ENCODE measurements around the gene ARL5C. TPM values are rescaled to one million over a fixed set of nuclear protein-coding genes. Genes with fewer than 3 reads are reported as not detected.

The ARL5C gene
- total RNA-seq (2014; rRNA removed; shearing (Covaris generic)), result not detected in 2 replicates

DNA sequence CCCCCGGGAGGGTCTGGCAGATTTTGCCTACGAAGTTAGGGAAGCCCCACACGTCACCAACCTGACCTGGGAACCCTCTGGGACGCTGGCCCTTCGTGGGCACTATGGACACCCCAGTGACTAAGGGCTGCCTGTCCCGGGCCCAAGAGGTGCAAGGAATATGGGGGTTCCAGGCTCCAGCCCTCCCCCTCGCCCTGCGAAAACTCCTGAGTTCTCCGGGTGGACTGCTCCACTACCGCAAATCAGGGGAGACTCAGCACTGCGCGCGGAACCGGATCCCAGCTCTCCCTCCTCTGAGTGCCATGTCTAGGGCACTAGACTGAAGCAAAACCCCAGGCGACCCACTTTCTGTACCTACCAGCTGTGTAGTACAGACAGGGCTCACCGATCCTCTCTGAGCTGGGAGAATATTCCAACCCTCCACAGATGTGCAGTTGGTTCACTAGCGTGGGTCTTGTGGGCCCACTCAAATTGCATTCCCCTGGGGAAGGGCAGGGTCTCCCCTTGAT is at the start of gene ARL5C:
Gene ARL5C (minus strand): TSS at position 321 of the 509 bp plus-strand sequence. CDS start 401 bp downstream, outside the sequence.
- H3K4me3 ChIP-seq, result peak within 1 kb of the TSS; percentile 46
- H3K36me3 ChIP-seq, result no peaks in the 10 kb centered on the region
- no peak for DNase-seq
- no peak within 1 kb of the TSS for H3K27ac ChIP-seq
- peaks cover 12% of the 10 kb centered on the region; the same call in 1 of the 2 replicates for H3K27me3 ChIP-seq
- H3K9me3 ChIP-seq (replicated peaks), result no peaks in the 10 kb centered on the region; the same call in 1 of the 2 replicates
- no peaks in the 10 kb centered on the region for H3K4me1 ChIP-seq

GRCh38 chr17:39213852-39214251 is 47.9 kb upstream of the ARL5C start:
- DNase-seq, result no peak

GRCh38 chr17:39212841-39213480 is 47.0 kb upstream of the ARL5C start:
- no peak overlapping the region for H3K4me3 ChIP-seq
- DNase-seq, result no peak
- no peak overlapping the region for H3K27ac ChIP-seq
- no peaks in the 10 kb centered on the region for H3K9me3 ChIP-seq (replicated peaks)
- peaks cover 16% of the 10 kb centered on the region for H3K4me1 ChIP-seq
- H3K27me3 ChIP-seq, result peaks cover 3% of the 10 kb centered on the region; the same call in 1 of the 2 replicates
- no peaks in the 10 kb centered on the region for H3K36me3 ChIP-seq

More at GRCh38 chr17:39213852-39214251, 47.9 kb upstream of the ARL5C start:
- H3K27me3 ChIP-seq, result peaks cover 3% of the 10 kb centered on the region; the same call in 1 of the 2 replicates
- H3K36me3 ChIP-seq, result no peaks in the 10 kb centered on the region
- H3K27ac ChIP-seq, result no peak overlapping the region
- peaks cover 7% of the 10 kb centered on the region for H3K4me1 ChIP-seq
- H3K4me3 ChIP-seq, result no peak overlapping the region
- no peaks in the 10 kb centered on the region for H3K9me3 ChIP-seq (replicated peaks)

- no peak for DNase-seq
These were observed 46.3 kb upstream of the ARL5C start for GRCh38 chr17:39212195-39212810.

DNA sequence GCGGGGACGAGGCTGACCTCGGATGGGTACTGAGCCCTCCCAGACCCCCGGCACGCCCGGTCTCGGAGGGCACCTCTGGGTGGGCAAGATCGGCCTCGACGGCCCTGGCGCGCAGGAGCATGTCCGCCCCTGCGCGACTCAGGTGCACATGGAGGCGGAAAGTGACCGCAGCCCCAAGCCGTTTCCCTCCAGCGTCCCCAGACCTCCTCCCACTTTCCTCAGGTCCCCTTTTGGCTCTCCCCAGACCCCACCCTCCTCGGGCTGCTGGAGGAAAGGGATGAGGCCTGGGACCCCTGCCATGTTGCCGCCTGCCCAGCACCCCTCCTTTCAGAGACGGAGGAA is 44.1 kb upstream of the ARL5C start:
- Histone ChIP-seq H3K27me3 (peaks cover 3% of the 10 kb centered on the region; the same call in 1 of the 2 replicates), H3K4me3 (peak overlapping the region; percentile 37), H3K4me1 (peaks cover 16% of the 10 kb centered on the region), H3K36me3 (peaks cover 2% of the 10 kb centered on the region; the same call in 1 of the 2 replicates), H3K9me3 (replicated peaks) (no peaks in the 10 kb centered on the region), H3K27ac (no peak overlapping the region)
- no peak for DNase-seq

More at GRCh38 chr17:39212195-39212810, 46.3 kb upstream of the ARL5C start:
- Histone ChIP-seq H3K27me3 (peaks cover 3% of the 10 kb centered on the region; the same call in 1 of the 2 replicates), H3K4me1 (peaks cover 16% of the 10 kb centered on the region), H3K27ac (no peak overlapping the region), H3K9me3 (replicated peaks) (no peaks in the 10 kb centered on the region), H3K36me3 (no peaks in the 10 kb centered on the region), H3K4me3 (no peak overlapping the region)

DNA sequence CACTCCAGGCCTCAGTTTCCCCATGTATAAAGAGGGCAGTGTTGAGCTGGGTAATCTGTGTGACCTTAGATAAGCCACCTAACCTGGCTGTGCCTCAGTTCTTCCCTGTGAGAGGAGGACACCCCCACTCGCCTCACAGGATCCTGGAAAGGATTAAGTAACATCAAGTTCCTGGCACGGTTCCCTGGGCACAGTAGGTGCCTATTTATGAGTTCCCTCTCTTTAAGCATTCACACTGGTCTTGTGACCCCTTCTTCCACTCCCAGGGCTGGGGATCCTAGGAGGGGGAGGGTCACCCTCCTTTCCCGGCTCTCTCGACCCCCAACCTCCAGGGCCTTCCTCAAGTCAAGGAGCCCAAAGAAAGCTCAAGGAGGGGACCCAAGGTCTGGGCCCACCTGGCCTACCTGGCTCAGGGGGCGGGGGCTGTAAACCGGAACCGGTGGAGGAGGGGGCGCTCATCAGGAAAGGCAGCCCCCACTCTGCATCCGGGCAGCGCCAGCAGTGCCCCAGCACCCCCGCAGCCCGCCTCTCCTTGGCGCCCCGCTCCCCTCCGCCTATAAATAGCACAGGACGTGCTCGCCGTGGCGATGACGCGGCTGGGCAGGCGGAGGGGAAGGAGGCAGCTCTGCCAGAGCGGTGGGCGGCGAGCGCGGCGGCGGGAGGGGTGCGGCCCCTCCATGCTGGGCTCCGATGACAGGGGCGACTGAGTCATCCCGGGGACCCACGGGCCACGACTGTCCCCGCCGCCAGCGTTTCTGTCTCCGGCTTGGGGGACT is 43.5 kb upstream of the ARL5C start:
- H3K4me3 ChIP-seq, result peak overlapping the region; percentile 37
- H3K36me3 ChIP-seq, result peaks cover 5% of the 10 kb centered on the region
- peak; percentile 47 to 56 for DNase-seq
- no peak overlapping the region for H3K27ac ChIP-seq
- H3K27me3 ChIP-seq, result peaks cover 3% of the 10 kb centered on the region; the same call in 1 of the 2 replicates
- peaks cover 16% of the 10 kb centered on the region for H3K4me1 ChIP-seq
- no peaks in the 10 kb centered on the region for H3K9me3 ChIP-seq (replicated peaks)

DNA sequence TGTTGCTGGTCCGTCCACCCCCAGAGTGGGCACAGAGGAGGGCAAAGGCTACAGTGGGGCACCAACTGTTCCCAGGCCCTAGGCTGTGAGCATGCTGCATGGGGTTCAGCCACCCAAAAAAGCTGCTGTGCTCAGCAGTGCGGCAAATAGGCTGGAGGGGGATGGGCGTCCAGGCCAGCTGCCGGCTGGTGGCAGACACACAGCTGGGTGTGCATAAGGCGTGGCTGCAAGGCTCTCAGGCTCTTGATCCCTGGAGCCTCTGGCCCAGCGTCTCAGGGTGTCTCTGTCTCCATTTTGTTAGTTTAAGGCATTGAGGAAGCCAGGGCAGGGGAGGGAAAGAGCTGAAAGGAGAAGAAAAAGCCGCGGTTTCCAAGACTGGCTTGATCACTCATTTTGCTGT is 42.9 kb upstream of the ARL5C start:
- H3K27ac ChIP-seq, result no peak overlapping the region
- peaks cover 3% of the 10 kb centered on the region; the same call in 1 of the 2 replicates for H3K27me3 ChIP-seq
- no peaks in the 10 kb centered on the region for H3K9me3 ChIP-seq (replicated peaks)
- peak; percentile 79 to 81 for DNase-seq
- H3K36me3 ChIP-seq, result peaks cover 12% of the 10 kb centered on the region
- H3K4me1 ChIP-seq, result peaks cover 16% of the 10 kb centered on the region
- no peak overlapping the region for H3K4me3 ChIP-seq

- H3K27ac ChIP-seq, result no peak overlapping the region
- peaks cover 3% of the 10 kb centered on the region; the same call in 1 of the 2 replicates for H3K27me3 ChIP-seq
- peak; percentile 72 to 74 for DNase-seq
- peaks cover 17% of the 10 kb centered on the region for H3K36me3 ChIP-seq
- no peak overlapping the region for H3K4me3 ChIP-seq
- no peaks in the 10 kb centered on the region for H3K9me3 ChIP-seq (replicated peaks)
- H3K4me1 ChIP-seq, result peaks cover 16% of the 10 kb centered on the region
These were observed 42.2 kb upstream of the ARL5C start for GRCh38 chr17:39208136-39208535.

- Histone ChIP-seq H3K9me3 (replicated peaks) (no peaks in the 10 kb centered on the region), H3K36me3 (peaks cover 41% of the 10 kb centered on the region), H3K4me3 (no peak overlapping the region), H3K4me1 (peaks cover 20% of the 10 kb centered on the region), H3K27ac (no peak overlapping the region), H3K27me3 (no peaks in the 10 kb centered on the region; the same call in 1 of the 2 replicates)
- no peak for DNase-seq
These were observed 39.2 kb upstream of the ARL5C start for GRCh38 chr17:39205112-39205526.

DNA sequence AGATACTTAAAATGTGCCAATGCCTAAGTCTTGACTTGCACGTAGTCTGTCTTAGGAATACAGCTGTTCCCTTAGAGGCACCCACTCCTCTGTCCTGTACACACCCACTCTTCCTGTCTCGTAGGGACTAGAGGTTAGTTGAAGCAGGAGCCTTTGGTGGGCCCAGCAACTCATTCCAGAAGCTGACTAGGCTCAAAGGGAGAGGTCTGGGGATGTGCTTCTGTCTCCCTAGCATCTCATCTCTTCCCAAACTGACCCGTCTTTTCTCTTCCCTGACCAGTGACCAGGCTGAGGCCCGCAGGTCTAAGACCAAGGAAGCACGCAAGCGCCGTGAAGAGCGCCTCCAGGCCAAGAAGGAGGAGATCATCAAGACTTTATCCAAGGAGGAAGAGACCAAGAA is 38.3 kb upstream of the ARL5C start:
- Histone ChIP-seq H3K4me3 (no peak overlapping the region), H3K27me3 (no peaks in the 10 kb centered on the region), H3K9me3 (replicated peaks) (no peaks in the 10 kb centered on the region), H3K36me3 (peaks cover 41% of the 10 kb centered on the region), H3K4me1 (peaks cover 16% of the 10 kb centered on the region), H3K27ac (no peak overlapping the region)
- DNase-seq, result no peak

- H3K27me3 ChIP-seq, result no peaks in the 10 kb centered on the region
- H3K9me3 ChIP-seq (replicated peaks), result no peaks in the 10 kb centered on the region
- DNase-seq, result no peak
- peak overlapping the region; percentile 99 for H3K27ac ChIP-seq
- peaks cover 41% of the 10 kb centered on the region for H3K36me3 ChIP-seq
- peaks cover 8% of the 10 kb centered on the region for H3K4me1 ChIP-seq
- peak overlapping the region; percentile 83 for H3K4me3 ChIP-seq
These were observed 35.1 kb upstream of the ARL5C start for GRCh38 chr17:39200957-39201510.

DNA sequence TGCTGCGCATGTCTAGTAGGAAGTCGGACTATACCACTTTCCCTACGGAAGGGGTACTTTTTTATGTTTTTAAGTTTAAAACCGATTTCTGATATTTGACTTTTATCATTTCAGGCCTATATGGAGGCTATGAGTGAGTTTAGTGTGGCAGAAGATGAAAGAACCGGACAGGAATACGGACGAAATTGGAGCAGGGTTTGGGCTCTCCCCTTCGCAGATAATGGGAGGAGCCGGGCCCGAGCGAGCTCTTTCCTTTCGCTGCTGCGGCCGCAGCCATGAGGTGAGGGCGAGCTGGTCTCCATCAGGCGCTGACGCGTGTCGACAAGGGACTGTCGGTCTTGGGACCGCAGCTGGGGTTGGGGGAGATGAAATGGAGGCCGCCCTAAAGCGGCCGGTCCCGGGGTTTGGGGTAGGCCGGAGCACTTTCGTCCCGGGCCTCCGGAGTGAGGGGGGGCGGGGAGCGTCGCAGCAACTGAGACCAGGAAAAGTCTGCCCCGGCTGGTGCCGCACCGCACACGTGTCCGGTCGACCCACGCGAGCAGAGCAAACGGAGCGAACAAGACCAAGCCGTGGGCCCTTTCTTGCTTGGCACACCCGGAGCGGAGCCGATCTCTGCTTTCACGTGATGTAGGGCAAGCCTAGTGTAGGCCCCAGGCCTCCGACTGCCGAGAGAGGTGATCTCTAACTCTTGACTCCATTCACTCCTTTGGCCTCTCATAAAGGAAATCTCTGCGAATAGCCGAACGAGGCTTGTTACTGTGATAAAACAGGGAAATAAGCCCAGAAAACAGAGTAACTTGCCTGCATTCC is 34.3 kb upstream of the ARL5C start, which contains the start of gene RPL19:
Gene RPL19 (plus strand): TSS at position 214 of the 810 bp plus-strand sequence. CDS start 62 bp downstream, at position 276.
- Histone ChIP-seq H3K4me1 (peaks cover 16% of the 10 kb centered on the region), H3K9me3 (replicated peaks) (no peaks in the 10 kb centered on the region), H3K36me3 (peaks cover 41% of the 10 kb centered on the region), H3K4me3 (peak within 1 kb of the TSS; percentile 83), H3K27ac (peak within 1 kb of the TSS; percentile 99), H3K27me3 (no peaks in the 10 kb centered on the region)
- DNase-seq, result peak in 1 of 2 experiments; percentile 75

- Histone ChIP-seq H3K27ac (peak overlapping the region; percentile 99), H3K4me1 (peaks cover 16% of the 10 kb centered on the region), H3K36me3 (peaks cover 37% of the 10 kb centered on the region), H3K4me3 (peak overlapping the region; percentile 83), H3K9me3 (replicated peaks) (no peaks in the 10 kb centered on the region), H3K27me3 (no peaks in the 10 kb centered on the region)
- peak; percentile 92 to 95 for DNase-seq
These were observed 33.8 kb upstream of the ARL5C start for GRCh38 chr17:39199820-39200069.

DNA sequence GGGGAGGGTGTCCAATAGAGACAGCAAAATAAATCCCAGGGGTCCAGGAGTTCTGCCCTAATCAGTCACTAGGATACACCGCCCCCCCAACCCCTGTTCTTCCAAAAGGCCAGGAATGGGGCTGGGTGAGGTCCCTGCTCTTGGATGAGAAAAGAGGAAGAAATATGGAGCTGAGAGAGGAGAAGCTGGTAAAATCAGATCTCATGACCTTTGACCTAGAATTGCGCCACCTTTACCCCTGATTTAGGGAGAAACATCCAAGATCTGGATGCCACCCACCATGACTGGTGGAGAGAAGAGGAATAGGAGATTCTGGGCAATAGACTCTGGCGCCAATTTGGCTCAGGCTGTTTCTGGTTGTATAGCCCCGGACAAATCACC is 32.2 kb upstream of the ARL5C start:
- Histone ChIP-seq H3K4me3 (peak overlapping the region; percentile 96), H3K27me3 (no peaks in the 10 kb centered on the region), H3K4me1 (peaks cover 16% of the 10 kb centered on the region), H3K27ac (no peak overlapping the region; the same call in 1 of the 2 replicates), H3K9me3 (replicated peaks) (no peaks in the 10 kb centered on the region), H3K36me3 (peaks cover 33% of the 10 kb centered on the region)
- no peak for DNase-seq
